Measurements from ENCODE around the gene ERGIC2. TPM values are rescaled to one million over a fixed set of nuclear protein-coding genes. Genes with fewer than 3 reads are reported as not detected.

ERGIC2 gene
- total and polyA plus RNA-seq, 2 donors (not counting 1 experiment from before 2014, with no cell fraction given): 4.4 to 37.2 TPM

DNA sequence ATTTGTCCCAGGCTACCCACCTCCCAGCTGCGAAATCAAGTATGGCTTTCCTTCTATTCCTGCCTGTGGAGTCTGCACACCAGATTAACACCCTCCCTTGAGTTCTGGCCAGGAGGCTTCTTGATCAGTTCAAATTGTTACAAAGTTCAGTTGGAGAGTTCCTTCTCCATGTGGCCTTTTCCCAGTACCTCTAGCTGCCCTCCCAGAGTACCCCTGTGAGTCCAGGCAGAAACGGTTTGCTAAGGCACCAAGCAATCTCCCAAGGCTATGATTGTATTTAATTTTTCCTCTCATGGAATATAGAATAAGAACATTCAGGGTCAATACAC lies 49.7 kb upstream of the ERGIC2 start:
- POLR2A ChIA-PET: no interaction called here
- no peak for ATAC-seq (ENCODE audit: low read depth)
- no peak overlapping the region for H3K4me3 ChIP-seq (ENCODE audit: control extremely low read depth in 1 of 5, extremely low read depth in 1 of 5, insufficient read depth in 1 of 5, low read depth in 2 of 5, low read length in 4 of 5)
- no peak for TF ChIP-seq EZH2 (IDR thresholded peaks at IDR 0.05; ENCODE audit: borderline replicate concordance, insufficient read depth, low read depth, low read length, poor library complexity, severe bottlenecking)
- TF ChIP-seq, protein P1, sequence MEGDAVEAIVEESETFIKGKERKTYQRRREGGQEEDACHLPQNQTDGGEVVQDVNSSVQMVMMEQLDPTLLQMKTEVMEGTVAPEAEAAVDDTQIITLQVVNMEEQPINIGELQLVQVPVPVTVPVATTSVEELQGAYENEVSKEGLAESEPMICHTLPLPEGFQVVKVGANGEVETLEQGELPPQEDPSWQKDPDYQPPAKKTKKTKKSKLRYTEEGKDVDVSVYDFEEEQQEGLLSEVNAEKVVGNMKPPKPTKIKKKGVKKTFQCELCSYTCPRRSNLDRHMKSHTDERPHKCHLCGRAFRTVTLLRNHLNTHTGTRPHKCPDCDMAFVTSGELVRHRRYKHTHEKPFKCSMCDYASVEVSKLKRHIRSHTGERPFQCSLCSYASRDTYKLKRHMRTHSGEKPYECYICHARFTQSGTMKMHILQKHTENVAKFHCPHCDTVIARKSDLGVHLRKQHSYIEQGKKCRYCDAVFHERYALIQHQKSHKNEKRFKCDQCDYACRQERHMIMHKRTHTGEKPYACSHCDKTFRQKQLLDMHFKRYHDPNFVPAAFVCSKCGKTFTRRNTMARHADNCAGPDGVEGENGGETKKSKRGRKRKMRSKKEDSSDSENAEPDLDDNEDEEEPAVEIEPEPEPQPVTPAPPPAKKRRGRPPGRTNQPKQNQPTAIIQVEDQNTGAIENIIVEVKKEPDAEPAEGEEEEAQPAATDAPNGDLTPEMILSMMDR (IDR thresholded peaks at IDR 0.05): no peak
- Mint-ChIP-seq H3K27me3 (peaks cover 12% of the 10 kb centered on the region), H3K4me3 (no peak overlapping the region), H3K27ac (no peak overlapping the region), H3K4me1 (peaks cover 2% of the 10 kb centered on the region), H3K9me3 (ENCODE audit: insufficient read depth) (no peaks in the 10 kb centered on the region)
- H3K4me1 ChIP-seq (ENCODE audit: control insufficient read depth in 2 of 2, insufficient read depth in 2 of 2, low read length in 2 of 2): no peaks in the 10 kb centered on the region
- no CpG with 5 or more reads among the region's 2 CpGs for WGBS (ENCODE audit: insufficient coverage)
- no peak overlapping the region for H3K27ac ChIP-seq (ENCODE audit: low read length in 2 of 2)
- H2AFZ ChIP-seq (ENCODE audit: insufficient read depth, low read depth, low read length, poor library complexity, severe bottlenecking): no peak overlapping the region
- no peak overlapping the region for H3K4me2 ChIP-seq (replicated peaks; ENCODE audit: low read depth, low read length, poor library complexity, severe bottlenecking)
- CTCF ChIA-PET: no interaction called here
- H3K9ac ChIP-seq (ENCODE audit: low read length): no peak overlapping the region
- H3K79me2 ChIP-seq (ENCODE audit: control insufficient read depth, insufficient read depth, low read length): no peaks in the 10 kb centered on the region
- DNase-seq: no peak
- no peaks in the 10 kb centered on the region for H3K36me3 ChIP-seq (replicated peaks in 1 of 2; ENCODE audit: control extremely low read depth in 1 of 2, control insufficient read depth in 1 of 2, extremely low read depth in 1 of 2, insufficient read depth in 2 of 2, low read length in 1 of 2)
- peaks cover 0 to 5% (median 0%) of the 10 kb centered on the region in 3 donors for H3K9me3 ChIP-seq (ENCODE audit: control extremely low read depth in 1 of 3, control insufficient read depth in 2 of 3, insufficient read depth in 1 of 3, low read length in 2 of 3)
- no peaks in the 10 kb centered on the region for H3K27me3 ChIP-seq (replicated peaks in 1 of 4; ENCODE audit: control extremely low read depth in 1 of 4, control insufficient read depth in 3 of 4, insufficient read depth in 4 of 4, low read length in 3 of 4)
- intact Hi-C loops (cut with micrococcal nuclease): no loop called here
- no peaks in the 10 kb centered on the region for H4K20me1 ChIP-seq (ENCODE audit: control insufficient read depth, insufficient read depth, low read length, poor library complexity, severe bottlenecking)

DNA sequence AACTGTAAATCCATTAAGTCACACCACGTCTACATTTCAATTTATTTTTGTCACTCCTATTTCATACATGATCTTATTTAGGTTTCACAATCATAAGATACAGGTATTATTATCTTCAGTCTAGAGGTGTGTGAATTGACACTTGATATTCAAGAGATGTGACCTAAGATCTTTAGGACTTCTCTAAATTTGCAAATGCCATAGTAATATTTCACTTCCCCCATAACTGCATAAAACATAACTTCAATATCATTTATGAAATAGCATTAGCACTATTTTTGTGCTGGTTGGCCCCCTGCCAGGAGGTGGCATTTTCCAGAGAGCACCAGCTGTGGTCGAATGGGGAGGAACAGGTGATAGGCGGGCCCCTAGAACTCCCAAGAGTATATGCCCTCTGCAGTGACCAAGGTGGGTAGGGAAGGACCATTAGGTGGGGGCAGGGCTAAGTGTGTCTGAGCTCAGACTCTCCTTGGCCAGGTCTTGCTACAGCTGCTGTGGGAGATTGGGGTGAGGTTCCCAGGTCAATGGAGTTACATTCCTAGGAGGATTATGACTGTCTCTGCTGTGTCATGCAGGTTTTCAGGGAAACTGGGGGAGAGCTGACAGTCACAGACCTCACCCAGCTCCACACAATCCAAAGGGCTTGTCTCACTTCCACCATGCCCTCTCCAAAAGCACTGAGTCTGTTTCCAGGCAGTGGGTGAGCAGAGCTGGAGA lies 49.2 kb upstream of the ERGIC2 start:
- ATAC-seq (ENCODE audit: low read depth) (no peak), DNase-seq (no peak)
- Histone ChIP-seq H3K79me2 (ENCODE audit: control insufficient read depth, insufficient read depth, low read length) (no peaks in the 10 kb centered on the region), H3K9me3 (ENCODE audit: control extremely low read depth in 1 of 3, control insufficient read depth in 2 of 3, insufficient read depth in 1 of 3, low read length in 2 of 3) (peaks cover 0 to 2% (median 0%) of the 10 kb centered on the region in 3 donors), H3K9ac (ENCODE audit: low read length) (no peak overlapping the region), H3K27ac (ENCODE audit: low read length in 2 of 2) (no peak overlapping the region), H3K4me3 (ENCODE audit: control extremely low read depth in 1 of 5, extremely low read depth in 1 of 5, insufficient read depth in 1 of 5, low read depth in 2 of 5, low read length in 4 of 5) (no peak overlapping the region), H4K20me1 (ENCODE audit: control insufficient read depth, insufficient read depth, low read length, poor library complexity, severe bottlenecking) (no peaks in the 10 kb centered on the region), H3K36me3 (replicated peaks in 1 of 2; ENCODE audit: control extremely low read depth in 1 of 2, control insufficient read depth in 1 of 2, extremely low read depth in 1 of 2, insufficient read depth in 2 of 2, low read length in 1 of 2) (no peaks in the 10 kb centered on the region), H2AFZ (ENCODE audit: insufficient read depth, low read depth, low read length, poor library complexity, severe bottlenecking) (no peak overlapping the region), H3K27me3 (replicated peaks in 1 of 4; ENCODE audit: control extremely low read depth in 1 of 4, control insufficient read depth in 3 of 4, insufficient read depth in 4 of 4, low read length in 3 of 4) (no peaks in the 10 kb centered on the region), H3K4me2 (replicated peaks; ENCODE audit: low read depth, low read length, poor library complexity, severe bottlenecking) (no peak overlapping the region), H3K4me1 (ENCODE audit: control insufficient read depth in 2 of 2, insufficient read depth in 2 of 2, low read length in 2 of 2) (no peaks in the 10 kb centered on the region)
- Mint-ChIP-seq H3K27ac (no peak overlapping the region), H3K9me3 (ENCODE audit: insufficient read depth) (no peaks in the 10 kb centered on the region), H3K4me3 (no peak overlapping the region), H3K4me1 (peaks cover 2% of the 10 kb centered on the region), H3K27me3 (peaks cover 12% of the 10 kb centered on the region)
- 60% methylated on average over 2 of the region's 3 CpGs for WGBS (ENCODE audit: insufficient coverage)
- TF ChIP-seq, protein P1 (IDR thresholded peaks at IDR 0.05): no peak
- TF ChIP-seq EZH2 (IDR thresholded peaks at IDR 0.05; ENCODE audit: borderline replicate concordance, insufficient read depth, low read depth, low read length, poor library complexity, severe bottlenecking): no peak
- ChIA-PET CTCF (no interaction called here), POLR2A (no interaction called here)
- intact Hi-C loops (cut with micrococcal nuclease): no loop called here
